Measurements from ENCODE around the gene TMEM244.

TMEM244 gene

DNA sequence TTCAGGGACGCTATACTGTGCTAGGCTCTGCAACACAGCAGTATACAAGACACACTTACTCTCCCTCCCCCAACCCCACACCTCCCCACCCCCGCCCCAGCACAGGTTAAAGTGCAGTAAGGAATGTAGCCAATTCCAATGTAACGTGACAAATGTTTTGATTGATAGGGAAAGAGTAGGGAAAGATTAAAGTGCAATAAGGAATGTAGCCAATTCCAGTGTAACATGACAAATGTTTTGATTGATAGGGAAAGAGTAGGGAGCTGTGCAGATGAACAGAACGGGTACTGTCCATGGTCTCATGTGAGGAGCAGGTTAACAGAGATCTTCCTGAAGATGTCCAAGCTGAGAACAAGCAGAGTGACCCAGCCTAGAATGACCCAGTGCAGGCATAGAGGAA is 69.1 kb downstream of the TMEM244 start:
- CTCF ChIA-PET = interaction anchor here (10.7 kb wide), 1 partner anchor 16 kb away, joined by 108 read pairs; no protein-coding TSS in a partner anchor
- DNase-seq (ENCODE audit: low read depth, low spot score) = no peak
- POLR2A ChIA-PET = interaction anchor here (0.6 kb wide), 1 partner anchor 128 kb away, joined by 3 read pairs; no protein-coding TSS in a partner anchor
- H3K4me3 ChIP-seq (ENCODE audit: low read depth, low read length) = no peak overlapping the region
- TF ChIP-seq, protein P1, sequence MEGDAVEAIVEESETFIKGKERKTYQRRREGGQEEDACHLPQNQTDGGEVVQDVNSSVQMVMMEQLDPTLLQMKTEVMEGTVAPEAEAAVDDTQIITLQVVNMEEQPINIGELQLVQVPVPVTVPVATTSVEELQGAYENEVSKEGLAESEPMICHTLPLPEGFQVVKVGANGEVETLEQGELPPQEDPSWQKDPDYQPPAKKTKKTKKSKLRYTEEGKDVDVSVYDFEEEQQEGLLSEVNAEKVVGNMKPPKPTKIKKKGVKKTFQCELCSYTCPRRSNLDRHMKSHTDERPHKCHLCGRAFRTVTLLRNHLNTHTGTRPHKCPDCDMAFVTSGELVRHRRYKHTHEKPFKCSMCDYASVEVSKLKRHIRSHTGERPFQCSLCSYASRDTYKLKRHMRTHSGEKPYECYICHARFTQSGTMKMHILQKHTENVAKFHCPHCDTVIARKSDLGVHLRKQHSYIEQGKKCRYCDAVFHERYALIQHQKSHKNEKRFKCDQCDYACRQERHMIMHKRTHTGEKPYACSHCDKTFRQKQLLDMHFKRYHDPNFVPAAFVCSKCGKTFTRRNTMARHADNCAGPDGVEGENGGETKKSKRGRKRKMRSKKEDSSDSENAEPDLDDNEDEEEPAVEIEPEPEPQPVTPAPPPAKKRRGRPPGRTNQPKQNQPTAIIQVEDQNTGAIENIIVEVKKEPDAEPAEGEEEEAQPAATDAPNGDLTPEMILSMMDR (IDR thresholded peaks at IDR 0.05; ENCODE audit: insufficient read depth, low read length, missing control alignments) = no peak

DNA sequence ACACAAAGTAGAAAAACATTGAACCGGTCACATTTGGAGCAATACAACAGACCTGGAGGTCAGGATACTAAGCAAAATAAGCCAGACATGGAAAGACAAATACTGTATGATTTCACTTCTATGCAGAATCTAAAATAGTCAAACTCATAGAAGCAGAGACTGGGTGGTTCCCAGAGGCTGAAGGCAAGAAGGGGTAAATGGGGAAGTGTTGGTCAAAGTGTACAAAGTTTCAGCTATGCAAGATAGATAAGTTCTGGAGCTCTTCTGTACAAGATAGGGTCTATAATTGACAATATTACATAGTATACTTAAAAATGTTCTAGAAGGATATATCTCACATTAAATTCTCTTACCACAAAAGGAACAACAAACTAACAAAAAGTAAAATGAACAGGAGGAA is 70.3 kb downstream of the TMEM244 start:
- ChIA-PET POLR2A (no interaction called here), CTCF (interaction anchor here (10.7 kb wide), 1 partner anchor 14 kb away, joined by 108 read pairs; no protein-coding TSS in a partner anchor)
- no peak for DNase-seq (ENCODE audit: low read depth, low spot score)
- TF ChIP-seq, protein P1 (IDR thresholded peaks at IDR 0.05; ENCODE audit: insufficient read depth, low read length, missing control alignments) = no peak
- H3K4me3 ChIP-seq (ENCODE audit: low read depth, low read length) = no peak overlapping the region

DNA sequence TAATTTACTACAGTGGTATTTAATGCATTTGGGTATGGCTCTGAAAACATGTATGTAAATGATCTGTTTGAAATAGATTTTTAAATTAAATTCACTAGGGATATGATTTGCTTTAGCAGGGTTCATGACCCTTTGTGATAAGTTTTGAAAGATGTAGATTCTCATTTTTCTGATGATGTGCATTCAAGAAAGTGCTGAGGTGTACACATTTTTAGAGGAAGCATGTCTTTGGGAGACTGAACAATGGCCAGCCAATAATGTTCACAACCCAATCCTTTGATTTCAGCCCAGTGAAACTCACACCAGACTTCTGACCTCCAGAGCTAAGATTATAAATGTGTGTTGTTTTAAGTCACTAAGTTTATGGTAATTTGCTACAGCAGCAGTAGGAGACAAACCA is 71.1 kb downstream of the TMEM244 start:
- POLR2A ChIA-PET = no interaction called here

DNA sequence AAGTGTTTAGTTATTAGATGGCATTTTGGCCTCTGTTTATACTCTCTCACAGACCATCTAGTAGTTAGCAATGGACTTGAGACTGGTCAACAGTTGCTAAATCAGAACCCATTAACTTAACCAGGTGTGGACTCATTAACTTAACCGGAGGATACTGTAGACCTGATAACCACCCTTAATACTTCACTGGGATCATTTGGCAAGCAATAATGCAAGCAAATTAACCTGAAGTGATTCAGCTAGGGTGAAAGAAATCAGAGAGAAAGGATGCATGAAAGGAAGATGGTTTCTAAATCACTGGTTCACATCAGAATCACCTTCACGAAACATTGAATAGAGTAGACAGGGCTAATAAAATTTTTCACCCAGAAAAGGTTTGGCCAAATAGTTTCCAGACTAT is 73.3 kb downstream of the TMEM244 start:
- H3K4me3 ChIP-seq (ENCODE audit: low read depth, low read length) = no peak overlapping the region
- TF ChIP-seq, protein P1 (IDR thresholded peaks at IDR 0.05; ENCODE audit: insufficient read depth, low read length, missing control alignments) = no peak
- POLR2A ChIA-PET = no interaction called here
- DNase-seq (ENCODE audit: low read depth, low spot score) = no peak
- CTCF ChIA-PET = interaction anchor here (10.7 kb wide), 1 partner anchor 11 kb away, joined by 108 read pairs; no protein-coding TSS in a partner anchor

More for the DNA sequence above, 71.1 kb downstream of the TMEM244 start:
- H3K4me3 ChIP-seq (ENCODE audit: low read depth, low read length) = no peak overlapping the region
- CTCF ChIA-PET = interaction anchor here (0.9 to 10.7 kb wide), 3 partner anchors 14 to 290 kb away, joined by 3 to 108 read pairs (median 3); no protein-coding TSS in a partner anchor
- no peak for DNase-seq (ENCODE audit: low read depth, low spot score)
- TF ChIP-seq, protein P1 (IDR thresholded peaks at IDR 0.05; ENCODE audit: insufficient read depth, low read length, missing control alignments) = no peak

DNA sequence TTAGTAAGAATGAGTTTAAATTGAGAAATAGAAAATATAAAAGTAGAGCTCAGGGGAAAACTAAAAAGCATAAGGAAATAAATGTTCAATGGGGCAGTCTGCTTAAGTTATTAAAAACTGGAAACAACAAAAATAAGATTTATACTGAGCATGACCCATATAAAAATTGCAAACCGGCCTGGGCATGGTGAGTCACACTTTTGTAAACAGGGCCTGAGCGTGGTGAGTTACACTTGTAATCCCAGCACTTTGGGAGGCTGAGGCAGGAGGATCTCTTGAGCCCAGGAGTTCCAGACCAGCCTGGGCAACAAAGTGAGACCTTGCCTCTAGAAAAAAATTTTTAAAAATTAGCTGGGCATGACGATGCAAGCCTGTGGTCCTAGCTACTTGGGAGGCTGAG is 74.6 kb downstream of the TMEM244 start:
- ChIA-PET POLR2A (no interaction called here), CTCF (interaction anchor here (0.6 to 10.7 kb wide), 5 partner anchors 10 to 1718 kb away, joined by 3 to 108 read pairs (median 3); no protein-coding TSS in a partner anchor)
- no peak for DNase-seq (ENCODE audit: low read depth, low spot score)
- H3K4me3 ChIP-seq (ENCODE audit: low read depth, low read length) = no peak overlapping the region
- TF ChIP-seq, protein P1 (IDR thresholded peaks at IDR 0.05; ENCODE audit: insufficient read depth, low read length, missing control alignments) = no peak

DNA sequence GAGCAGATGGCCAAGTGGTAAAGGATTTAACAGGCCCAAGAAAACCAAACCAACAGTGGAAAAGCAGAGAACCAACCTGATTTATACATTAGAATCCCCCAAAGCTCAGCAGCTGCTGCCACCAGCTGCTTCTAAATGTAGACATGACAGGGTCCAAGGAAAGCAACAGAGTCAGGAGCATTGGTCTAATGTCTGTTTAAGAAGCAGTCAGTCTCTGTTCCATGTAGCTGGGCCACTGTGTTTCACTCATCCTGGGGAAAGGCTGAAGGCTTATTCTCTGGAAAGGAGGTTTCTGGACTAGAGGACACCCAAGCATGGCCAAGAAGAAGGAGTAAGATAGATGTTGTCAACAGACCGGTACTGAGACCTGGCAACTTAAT is 75.4 kb downstream of the TMEM244 start:
- no peak overlapping the region for H3K4me3 ChIP-seq (ENCODE audit: low read depth, low read length)
- POLR2A ChIA-PET = interaction anchor here (0.5 kb wide), 1 partner anchor 10 kb away, joined by 3 read pairs; no protein-coding TSS in a partner anchor
- TF ChIP-seq, protein P1 (IDR thresholded peaks at IDR 0.05; ENCODE audit: insufficient read depth, low read length, missing control alignments) = no peak
- no peak for DNase-seq (ENCODE audit: low read depth, low spot score)
- CTCF ChIA-PET = interaction anchor here (0.6 to 10.7 kb wide), 5 partner anchors 9 to 1718 kb away, joined by 3 to 108 read pairs (median 3); no protein-coding TSS in a partner anchor
